SIG-M5 treated with dmso at 0.1 percent for 504 hours (cell line): ENCODE results near the gene ABCA1.
"Not testable (repeated sequence)": the region's sequence is repeated elsewhere in the genome, so short reads cannot be mapped to it uniquely, and the experiment has no call there.

Experiments used
- DNase-seq: peaks from one replicate; lab custom pipeline; 2025; ENCODE audit not compliant: unreplicated experiment; lab: John Stamatoyannopoulos, UW

ABCA1 gene

DNA sequence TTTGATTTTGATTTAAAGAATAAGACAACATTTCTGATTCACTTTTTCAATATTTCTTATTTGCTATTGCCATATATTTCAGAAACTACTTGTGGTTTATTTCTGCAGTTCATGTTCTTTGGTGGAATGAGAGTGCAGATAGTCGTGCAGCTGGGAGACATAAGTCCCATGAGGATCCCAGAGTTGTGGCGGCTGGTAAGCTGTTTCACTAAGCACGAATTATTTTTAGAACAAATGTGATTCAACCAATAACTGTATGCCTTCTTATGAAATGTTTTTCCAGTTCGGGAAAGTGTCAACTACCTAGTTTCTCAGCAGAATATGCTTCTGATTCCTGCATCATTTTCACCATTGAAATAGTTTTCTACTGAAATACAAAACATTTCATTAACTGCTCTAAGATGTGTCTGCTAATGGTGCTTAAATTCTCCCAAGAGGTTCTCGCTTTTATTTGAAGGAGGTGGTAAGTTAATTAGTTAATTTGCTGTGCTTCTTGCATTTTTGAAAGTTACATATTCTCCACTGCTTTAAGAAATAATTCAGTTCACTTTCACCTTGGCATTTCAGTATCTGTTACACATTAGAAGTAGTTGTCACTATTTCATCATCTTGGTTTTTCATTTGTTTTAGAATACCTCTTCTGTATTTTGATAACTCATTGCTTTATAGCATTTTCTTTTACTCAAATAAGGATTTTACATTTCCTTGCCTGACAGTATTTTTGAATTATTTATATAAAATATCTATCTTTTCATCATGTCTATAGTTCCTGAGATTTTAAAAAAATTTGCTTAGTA, 155.0 kb downstream of the ABCA1 start:
- peak; percentile 71 for DNase-seq

DNA sequence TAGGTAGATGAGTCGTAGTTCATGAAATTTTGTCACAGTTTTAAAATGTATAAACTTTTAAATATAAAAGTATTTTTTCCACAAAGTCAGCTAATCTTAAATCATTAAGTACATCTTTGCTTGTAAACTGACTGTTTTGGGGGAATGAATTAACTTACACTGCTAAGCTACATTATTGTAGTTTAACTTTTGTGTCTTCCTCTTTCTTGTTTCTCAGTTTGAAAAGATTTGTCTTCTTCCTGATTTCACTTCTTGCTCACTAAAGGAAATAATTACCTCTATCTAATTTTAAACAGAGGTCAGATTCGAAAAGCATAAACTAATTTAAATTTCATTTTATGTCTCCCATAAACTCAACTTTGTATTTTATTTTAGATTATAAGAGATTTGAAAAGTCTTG, 158.3 kb downstream of the ABCA1 start:
- DNase-seq: peak; percentile 40

DNA sequence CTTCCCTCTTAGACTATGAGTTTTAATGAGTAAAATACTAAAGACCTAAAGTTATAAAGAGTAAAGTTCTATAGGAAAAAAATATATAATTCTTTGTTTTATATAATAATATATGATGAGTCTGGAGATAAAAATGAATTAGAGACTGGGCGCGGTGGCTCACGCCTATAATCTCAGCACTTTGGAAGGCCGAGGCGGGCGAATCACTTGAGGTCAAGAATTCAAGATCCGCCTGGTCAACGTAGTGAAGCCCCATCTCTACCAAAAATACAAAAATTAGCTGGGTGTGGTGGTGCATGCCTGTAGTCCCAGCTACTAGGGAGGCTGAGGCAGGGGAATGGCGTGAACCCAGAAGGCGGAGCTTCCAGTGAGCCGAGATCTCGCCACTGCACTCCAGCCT, 158.9 kb downstream of the ABCA1 start:
- not testable (repeated sequence) for DNase-seq

DNA sequence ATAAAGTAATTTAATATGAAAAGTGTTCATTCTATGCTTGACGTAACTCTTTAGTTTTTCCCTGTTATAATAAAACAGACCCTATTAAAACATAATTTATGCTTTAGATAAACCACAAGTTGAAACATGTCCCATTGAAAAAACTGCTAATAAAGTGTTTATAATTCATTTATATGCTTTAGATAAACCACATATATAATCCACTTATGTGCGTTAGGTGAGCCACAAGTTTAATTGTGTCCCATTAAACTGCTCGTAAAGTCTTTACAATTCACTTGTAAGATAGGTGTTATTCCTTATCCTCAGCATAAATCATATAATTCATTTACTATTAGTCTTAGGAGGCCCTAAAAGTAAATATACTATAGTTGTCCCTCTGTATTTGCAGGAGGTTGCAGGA, 160.4 kb downstream of the ABCA1 start:
- DNase-seq: no peak

DNA sequence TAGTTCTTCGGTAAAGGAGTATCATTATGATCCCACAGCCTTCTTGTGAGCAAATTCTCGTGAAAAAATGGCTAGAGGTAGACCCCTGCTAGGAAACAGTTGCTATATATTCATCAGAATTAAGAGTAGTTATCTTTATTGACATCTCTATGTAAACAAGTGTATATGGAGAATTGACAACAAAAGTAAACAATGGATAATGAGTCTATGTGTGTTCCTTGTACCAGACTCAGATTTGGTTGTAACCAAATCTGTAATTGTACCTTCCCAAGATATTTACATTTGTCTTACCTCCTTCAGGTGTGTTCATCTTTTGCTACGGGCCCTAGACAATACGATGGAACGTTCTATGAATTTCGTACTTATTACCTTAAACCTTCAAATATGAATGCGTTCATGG, 161.9 kb downstream of the ABCA1 start:
- no peak for DNase-seq

DNA sequence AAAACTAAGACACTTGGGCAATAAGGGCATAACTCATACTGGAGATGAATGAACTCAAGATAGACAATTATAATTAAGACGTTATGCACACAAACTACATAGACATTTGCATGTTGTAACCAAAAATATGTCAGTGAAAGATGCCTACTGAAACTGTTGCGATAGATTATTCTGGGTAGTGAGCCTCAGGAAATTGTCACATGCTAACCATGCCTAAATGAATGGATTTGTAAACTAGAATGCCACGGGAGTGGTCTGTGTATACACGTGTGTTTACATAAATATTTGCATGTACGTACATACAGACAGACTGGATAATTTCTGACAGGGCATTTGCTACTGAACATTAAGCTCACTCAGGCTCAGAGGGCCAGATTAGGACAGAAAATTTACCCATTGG, 162.8 kb downstream of the ABCA1 start:
- DNase-seq: peak; percentile 6

DNA sequence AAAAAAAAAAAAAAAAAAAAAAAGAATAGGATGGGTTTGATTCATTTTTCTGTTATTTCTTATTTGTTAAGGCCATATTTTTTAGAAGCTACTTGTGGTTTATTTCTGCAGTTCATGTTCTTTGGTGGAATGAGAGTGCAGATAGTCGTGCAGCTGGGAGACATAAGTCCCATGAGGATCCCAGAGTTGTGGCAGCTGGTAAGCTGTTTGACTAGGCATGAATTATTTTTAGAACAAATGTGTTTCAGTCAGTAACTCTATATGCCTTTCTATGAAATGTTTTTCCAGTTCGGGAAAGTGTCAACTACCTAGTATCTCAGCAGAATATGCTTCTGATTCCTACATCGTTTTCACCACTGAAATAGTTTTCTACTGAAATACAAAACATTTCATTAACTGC, 169.0 kb downstream of the ABCA1 start:
- no peak for DNase-seq

DNA sequence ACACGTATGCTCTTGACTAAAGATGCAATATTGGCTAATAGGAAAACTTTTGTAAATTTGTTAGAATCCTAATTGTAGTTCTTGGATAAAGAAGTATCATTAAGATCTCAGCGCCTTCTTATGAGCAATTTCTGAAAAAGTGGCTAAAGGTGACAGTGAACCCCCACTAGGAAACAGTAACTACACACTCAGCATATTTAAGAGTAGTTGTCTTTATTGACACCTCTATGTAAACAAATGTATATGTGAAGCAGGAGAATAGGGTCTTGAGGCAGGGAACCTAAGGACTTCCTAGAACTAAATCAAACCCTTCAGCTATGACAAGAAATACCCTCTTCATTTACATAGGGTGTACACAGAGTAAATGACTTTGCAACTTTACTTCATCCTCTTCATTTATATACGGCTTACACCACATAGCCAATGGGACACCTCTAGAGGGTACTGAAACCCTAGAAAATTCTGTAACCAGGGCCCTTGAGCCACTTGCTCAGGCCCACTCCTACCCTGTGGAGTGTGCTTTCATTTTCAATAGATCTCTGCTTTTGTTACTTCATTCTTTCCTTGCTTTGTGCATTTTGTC, 177.7 kb downstream of the ABCA1 start:
- DNase-seq: no peak

DNA sequence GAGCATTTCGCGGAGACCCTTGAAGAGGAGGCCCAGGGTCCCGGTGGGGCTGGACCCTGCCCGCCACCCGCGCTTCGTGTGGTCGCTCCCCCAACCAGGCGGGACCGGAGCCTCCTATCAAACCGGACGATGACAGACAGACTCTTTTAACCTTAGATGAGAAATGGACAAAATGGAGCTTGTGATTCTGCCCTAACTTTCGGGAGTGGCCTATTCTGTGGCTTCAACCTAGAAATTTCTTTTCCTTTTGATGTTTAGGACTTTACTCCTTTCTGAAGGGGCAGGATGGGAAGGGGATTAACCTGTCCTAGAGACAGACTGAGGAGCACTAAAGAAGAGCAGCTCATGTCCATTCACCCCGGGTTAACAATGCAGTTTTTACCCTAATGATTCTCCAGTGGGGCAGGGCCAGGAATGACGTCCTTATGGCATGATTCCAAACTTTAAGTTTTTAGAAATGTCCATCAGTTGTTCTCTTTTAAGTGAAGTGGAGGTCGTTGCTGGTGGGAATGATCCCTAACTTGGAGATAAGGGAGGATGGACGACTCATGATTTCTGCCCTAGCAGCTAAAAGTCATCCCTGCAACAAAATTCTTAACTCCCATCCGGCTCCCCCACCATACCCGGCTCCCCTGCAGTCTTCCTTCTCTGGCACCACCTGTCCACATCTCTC, 179.5 kb downstream of the ABCA1 start:
- no peak for DNase-seq

DNA sequence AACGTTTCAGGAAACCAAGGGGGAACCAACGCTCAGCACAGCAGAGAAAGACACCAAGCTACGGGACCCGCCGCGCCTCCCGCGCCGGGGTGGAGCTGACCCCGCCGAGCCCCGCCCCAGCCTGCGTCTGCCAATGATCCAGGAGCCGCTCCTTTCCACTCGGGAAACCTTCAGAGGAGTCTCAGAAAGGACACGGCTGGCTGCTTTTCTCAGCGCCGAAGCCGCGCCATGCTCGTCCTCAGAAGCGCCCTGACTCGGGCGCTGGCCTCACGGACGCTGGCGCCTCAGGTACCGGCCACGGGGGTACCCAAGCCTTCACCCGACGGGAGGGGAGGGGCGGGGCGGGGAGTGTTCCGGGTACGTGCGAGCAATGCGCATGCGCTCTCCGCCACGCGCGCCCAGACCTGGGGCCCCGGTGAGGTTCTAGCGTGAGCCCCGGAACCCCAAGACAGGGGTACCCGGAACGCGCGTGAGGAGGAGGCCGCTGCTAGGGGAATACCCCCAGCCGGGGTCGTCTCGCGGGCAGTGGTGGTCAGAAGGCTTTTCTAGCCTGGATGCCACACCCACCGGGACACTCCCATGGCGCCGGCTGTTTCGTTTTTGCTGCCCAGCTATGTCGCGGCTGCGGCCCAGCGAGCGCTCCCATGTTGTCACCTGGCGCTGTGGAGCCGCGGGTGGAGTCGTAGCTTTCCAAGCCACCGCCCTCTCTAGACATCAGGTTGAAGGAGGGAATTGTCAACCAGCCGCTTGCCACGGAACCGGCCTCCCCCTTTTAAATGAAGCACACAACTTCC, 180.2 kb downstream of the ABCA1 start, which contains the start of gene NIPSNAP3A:
NIPSNAP3A (plus strand) TSS at position 119 of the 794 bp plus-strand sequence; CDS start at position 229, 110 bp downstream.
- DNase-seq: peak; percentile 85

DNA sequence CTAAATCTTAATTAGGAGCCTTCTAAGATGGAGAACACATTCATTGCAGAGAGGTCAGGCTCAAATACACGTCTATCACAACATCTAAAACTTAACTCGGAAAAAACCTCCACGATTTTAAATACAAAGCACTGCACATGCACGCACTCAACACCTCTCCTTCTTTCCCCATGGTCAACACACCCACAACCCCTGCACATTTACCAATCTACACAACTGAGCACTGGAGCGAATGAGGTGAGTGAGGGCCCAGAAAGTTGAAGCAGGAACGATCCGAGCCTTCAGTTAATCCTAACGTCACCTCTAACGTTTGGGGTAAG, 180.8 kb downstream of the ABCA1 start:
- DNase-seq: no peak

DNA sequence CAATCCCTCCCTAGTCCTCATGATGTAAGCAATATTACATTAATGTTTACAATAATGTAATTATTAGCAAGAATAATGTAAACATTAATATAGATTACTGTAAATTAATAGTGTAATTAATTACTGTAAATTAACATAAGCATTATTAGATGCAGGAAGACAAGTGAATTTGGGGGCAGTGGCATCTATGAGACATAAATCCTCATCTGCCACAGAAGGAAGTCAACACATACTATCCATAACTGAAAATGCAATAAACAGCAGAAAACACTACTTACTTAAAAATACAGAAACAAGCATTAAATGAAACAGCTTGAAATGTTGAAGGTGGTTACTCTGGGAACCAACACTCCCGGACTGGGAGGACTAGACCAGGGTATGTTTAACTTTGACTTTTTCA, 181.2 kb downstream of the ABCA1 start:
- DNase-seq: no peak

DNA sequence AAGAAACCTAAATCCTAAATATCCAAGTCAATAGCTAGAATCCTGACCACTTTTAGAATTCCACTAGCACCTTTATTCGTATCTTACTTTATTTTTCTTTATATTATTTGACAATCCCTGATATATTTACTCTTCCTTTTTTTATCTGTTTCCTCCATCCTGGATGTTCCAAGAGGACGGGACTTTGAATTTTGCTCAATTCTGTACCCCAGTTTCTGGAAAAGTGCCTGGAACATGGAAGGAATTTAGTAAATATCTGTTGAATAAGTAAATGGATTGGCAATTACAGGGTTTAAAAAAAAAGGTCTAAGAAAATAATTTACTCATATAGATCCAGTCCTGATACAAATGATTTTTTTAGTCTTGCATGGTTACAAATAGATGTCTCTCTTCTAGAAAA, 181.7 kb downstream of the ABCA1 start:
- DNase-seq: no peak

DNA sequence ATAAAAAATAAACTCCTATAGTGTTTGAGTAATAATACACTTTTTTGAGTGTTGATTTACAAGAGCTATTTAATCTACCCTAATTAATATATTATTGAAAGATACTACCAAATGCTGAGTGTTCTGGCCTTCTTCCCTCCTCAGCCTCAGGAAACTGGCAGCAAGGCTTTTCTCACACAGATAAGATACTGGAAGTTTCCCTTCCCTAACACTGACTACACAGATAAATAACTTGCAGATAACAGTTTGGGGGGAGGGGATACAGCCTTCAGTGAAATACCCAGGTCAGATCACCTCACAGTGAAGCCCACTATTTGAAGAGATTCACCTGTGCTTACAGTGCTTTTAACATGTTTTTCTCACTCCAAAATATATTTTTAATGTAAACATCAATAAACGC, 182.1 kb downstream of the ABCA1 start:
- DNase-seq: no peak

DNA sequence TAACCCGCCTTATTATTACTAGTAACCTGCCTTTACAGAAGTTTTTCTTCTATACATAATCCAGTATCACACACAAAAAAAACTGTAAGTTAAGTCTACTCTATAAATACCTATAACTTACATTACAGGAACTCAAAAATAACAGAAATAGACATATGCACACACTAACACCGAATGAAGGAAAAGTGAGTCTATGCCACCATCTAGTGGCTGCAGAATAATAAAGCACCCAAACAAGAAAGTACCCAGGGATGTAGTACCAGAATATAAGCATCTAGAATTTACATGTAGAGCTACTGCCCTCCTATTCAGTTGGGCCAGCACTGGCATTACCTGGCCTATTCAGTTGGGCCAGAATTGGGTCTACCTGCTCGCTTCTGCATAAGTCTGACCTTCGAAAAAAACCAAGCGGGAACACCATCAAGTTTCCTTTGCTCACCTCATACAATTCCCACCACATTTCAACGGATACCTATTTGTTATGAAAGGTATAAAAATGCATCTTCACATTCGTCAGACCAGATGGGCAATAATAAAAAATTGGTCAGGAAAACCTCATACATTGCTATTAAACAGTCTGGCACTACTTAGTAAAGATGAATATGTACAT, 184.5 kb downstream of the ABCA1 start:
- DNase-seq: peak; percentile 79

DNA sequence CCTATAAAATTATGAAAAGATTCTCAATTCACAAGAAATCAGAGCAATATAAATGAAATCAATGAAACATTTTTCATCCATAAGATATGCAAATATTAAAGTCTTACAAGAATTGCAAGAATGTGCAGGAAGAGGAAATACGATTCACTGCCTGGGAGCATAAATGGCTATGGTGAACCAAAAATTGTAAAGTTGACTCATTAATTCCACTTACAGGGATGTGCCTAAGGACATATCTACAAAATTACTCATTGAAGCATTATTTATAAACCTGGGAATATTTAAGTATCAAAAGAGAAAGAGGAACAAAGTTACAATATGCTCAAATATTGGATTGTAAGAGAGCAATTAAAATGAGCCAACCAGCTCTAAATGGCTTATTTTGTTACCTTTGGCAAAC, 187.3 kb downstream of the ABCA1 start:
- no peak for DNase-seq

DNA sequence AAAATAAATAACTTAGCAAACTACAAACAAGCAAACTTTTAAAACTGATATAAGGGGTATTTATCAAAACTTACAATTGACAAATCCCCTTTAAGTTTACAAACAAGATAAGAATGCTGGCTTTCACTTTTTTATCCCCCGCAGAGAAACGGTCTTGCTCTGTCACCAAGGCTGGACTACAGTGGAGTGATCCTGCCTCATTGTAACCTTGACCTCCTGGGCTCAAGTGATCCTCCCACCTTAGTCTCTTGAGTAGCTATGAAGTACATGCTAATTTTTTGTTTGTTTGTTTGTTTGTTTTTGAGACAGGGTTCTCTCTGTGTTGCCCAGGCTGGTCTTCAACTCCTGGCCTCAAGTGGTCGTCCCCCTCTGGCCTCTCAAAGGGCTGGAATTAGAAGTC, 189.5 kb downstream of the ABCA1 start:
- no peak for DNase-seq
